ENCODE data around the gene TUBGCP5.
"Not testable (repeated sequence)": the region's sequence is repeated elsewhere in the genome, so short reads cannot be mapped to it uniquely, and the experiment has no call there.

TUBGCP5 gene

DNA sequence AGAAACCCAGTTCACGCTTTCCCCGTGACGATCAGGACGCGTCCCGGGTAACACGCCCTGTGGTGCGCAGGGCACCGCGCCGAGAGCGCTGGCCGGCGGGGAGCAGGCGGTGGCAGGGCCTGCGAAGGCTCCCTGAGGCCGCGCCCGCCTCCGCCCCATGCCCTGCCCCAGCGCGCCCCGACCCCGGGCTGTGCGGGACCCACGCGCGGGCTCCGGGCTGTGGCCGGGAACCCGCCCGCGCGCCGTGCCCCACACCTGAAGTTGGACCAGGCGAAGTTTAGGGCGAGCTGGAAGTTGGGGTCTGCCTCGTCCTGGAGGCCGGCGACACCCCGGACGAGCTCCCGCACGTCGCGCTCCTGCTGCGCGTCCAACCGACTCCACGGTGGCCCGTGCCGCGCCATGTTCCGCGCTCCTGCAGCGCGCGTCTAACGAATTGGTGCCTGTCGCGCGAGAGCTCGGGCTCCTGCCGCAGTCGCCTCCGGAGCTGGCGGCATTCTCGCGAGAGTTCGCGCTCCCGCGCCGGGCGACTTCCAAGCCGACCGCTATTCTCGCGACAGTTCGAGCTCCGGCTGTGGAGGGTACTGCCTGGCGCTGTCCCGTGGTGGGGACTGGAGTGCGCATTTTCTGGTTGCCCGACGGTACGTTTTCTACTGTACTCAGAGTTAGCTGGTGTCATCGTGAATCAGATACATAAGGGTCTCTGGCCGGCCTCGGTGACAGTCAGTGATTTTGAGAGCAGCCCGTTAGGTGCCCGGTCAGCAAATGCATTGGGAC is at the start of gene TUBGCP5:
TSS of gene TUBGCP5 (minus strand) at position 427 of the 774 bp plus-strand sequence. CDS start at position 401, 26 bp downstream.
- no peak for TF ChIP-seq ZNF384 (IDR thresholded peaks at IDR 0.05)
- peak; percentile 70 for TF ChIP-seq TARDBP (IDR thresholded peaks at IDR 0.05)
- TF ChIP-seq HDGF (IDR thresholded peaks at IDR 0.05; ENCODE audit: borderline replicate concordance): no peak
- peak; percentile 81 for TF ChIP-seq SP1 (IDR thresholded peaks at IDR 0.05)
- no peak for TF ChIP-seq FOXM1 (IDR thresholded peaks at IDR 0.05; ENCODE audit: borderline replicate concordance)
- no peak for TF ChIP-seq PKNOX1 (IDR thresholded peaks at IDR 0.05)
- TF ChIP-seq ELF4 (IDR thresholded peaks at IDR 0.05): peak; percentile 42; the same call in 1 of the 2 replicates
- peak; percentile 36; the same call in 1 of the 2 replicates for TF ChIP-seq CTBP1 (IDR thresholded peaks at IDR 0.05; ENCODE audit: borderline replicate concordance)
- peak; percentile 33; the same call in 1 of the 2 replicates for TF ChIP-seq L3MBTL2 (conservative IDR thresholded peaks at IDR 0.05)
- DNase-seq (ENCODE audit: extremely low spot score): peak; percentile 92
- ChIA-PET CTCF (no interaction called here), POLR2A (interaction anchor here (0.8 to 2.2 kb wide), 23 partner anchors 9 to 428 kb away, joined by 3 to 11 read pairs (median 4); partner anchors contain the start of gene CYFIP1)

DNA sequence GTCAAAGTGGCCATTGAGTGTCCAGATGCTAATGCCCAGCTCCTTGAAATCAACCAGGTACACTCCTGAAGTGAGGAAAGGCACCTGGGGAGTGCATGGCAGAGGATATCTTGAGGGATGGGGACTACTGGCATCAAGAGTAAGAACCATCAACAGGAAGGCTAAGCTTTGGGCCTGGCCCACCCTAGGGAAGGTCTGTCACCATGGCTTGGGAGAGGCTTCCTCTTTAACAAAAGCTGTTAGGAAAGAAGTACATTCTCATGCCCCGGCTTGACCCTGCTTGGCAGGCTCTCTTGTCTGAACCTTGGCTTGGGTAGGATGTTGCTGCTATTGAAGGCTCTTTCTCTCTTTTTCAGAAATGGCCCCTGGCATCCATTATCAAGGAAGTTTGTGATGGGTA is 43.7 kb upstream of the TUBGCP5 start:
- CTCF ChIA-PET: no interaction called here
- DNase-seq (ENCODE audit: extremely low spot score): no peak
- POLR2A ChIA-PET: no interaction called here
- TF ChIP-seq PKNOX1 (IDR thresholded peaks at IDR 0.05) (no peak), TARDBP (IDR thresholded peaks at IDR 0.05) (no peak), BHLHE40 (IDR thresholded peaks at IDR 0.05; ENCODE audit: borderline replicate concordance) (no peak), FOXA1 (IDR thresholded peaks at IDR 0.05) (no peak), CTBP1 (IDR thresholded peaks at IDR 0.05; ENCODE audit: borderline replicate concordance) (no peak), SUZ12 (IDR thresholded peaks at IDR 0.05) (no peak), ELF4 (IDR thresholded peaks at IDR 0.05) (no peak), ZNF384 (IDR thresholded peaks at IDR 0.05) (no peak), SP1 (IDR thresholded peaks at IDR 0.05) (no peak), HDGF (IDR thresholded peaks at IDR 0.05; ENCODE audit: borderline replicate concordance) (no peak), NFRKB (IDR thresholded peaks at IDR 0.05) (no peak), L3MBTL2 (conservative IDR thresholded peaks at IDR 0.05) (no peak), ARNT (IDR thresholded peaks at IDR 0.05) (no peak), FOXK2 (IDR thresholded peaks at IDR 0.05) (no peak), FOXM1 (IDR thresholded peaks at IDR 0.05; ENCODE audit: borderline replicate concordance) (no peak), LEF1 (IDR thresholded peaks at IDR 0.05; ENCODE audit: borderline replicate concordance) (no peak)

GRCh38 chr15:23081996-23082737 is 42.8 kb upstream of the TUBGCP5 start:
- CTCF ChIA-PET; DNase-seq (ENCODE audit: extremely low spot score); POLR2A ChIA-PET: not testable (repeated sequence)

GRCh38 chr15:23081271-23081670 is 41.9 kb upstream of the TUBGCP5 start:
- no peak for TF ChIP-seq FOXA1 (IDR thresholded peaks at IDR 0.05)
- no peak for TF ChIP-seq ELF4 (IDR thresholded peaks at IDR 0.05)
- TF ChIP-seq SP1 (IDR thresholded peaks at IDR 0.05): no peak
- TF ChIP-seq FOXM1 (IDR thresholded peaks at IDR 0.05; ENCODE audit: borderline replicate concordance): no peak
- TF ChIP-seq PKNOX1 (IDR thresholded peaks at IDR 0.05): no peak
- no peak for TF ChIP-seq HDGF (IDR thresholded peaks at IDR 0.05; ENCODE audit: borderline replicate concordance)
- POLR2A ChIA-PET: no interaction called here
- CTCF ChIA-PET: no interaction called here
- DNase-seq (ENCODE audit: extremely low spot score): no peak

DNA sequence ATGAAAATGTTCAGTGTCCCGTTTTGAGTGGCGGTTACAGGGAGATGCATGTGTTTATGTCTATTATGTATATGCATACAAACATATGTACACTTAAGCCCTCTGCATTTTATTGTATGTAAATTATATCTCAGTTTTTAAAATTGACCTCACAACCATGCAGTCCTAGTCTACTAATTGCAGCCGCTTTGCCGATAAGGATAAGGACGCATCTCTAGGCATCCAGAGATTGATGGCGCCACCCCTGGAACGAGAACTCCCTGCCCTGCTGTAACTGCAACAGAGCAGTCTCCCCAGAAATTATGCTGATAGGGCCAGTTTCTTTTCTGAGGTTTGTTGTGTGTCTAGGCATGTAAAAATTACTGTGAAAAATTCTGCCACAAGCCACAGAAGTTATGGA is 40.4 kb upstream of the TUBGCP5 start:
- TF ChIP-seq PKNOX1 (IDR thresholded peaks at IDR 0.05) (no peak), TARDBP (IDR thresholded peaks at IDR 0.05) (no peak), LEF1 (IDR thresholded peaks at IDR 0.05; ENCODE audit: borderline replicate concordance) (no peak), ZNF384 (IDR thresholded peaks at IDR 0.05) (no peak), FOXK2 (IDR thresholded peaks at IDR 0.05) (no peak), CTBP1 (IDR thresholded peaks at IDR 0.05; ENCODE audit: borderline replicate concordance) (no peak), FOXA1 (IDR thresholded peaks at IDR 0.05) (no peak), FOXM1 (IDR thresholded peaks at IDR 0.05; ENCODE audit: borderline replicate concordance) (no peak), SUZ12 (IDR thresholded peaks at IDR 0.05) (no peak), SP1 (IDR thresholded peaks at IDR 0.05) (no peak), ELF4 (IDR thresholded peaks at IDR 0.05) (no peak), ARNT (IDR thresholded peaks at IDR 0.05) (no peak), BHLHE40 (IDR thresholded peaks at IDR 0.05; ENCODE audit: borderline replicate concordance) (no peak), HDGF (IDR thresholded peaks at IDR 0.05; ENCODE audit: borderline replicate concordance) (no peak), L3MBTL2 (conservative IDR thresholded peaks at IDR 0.05) (no peak), NFRKB (IDR thresholded peaks at IDR 0.05) (no peak)
- CTCF ChIA-PET: no interaction called here
- no peak for DNase-seq (ENCODE audit: extremely low spot score)
- POLR2A ChIA-PET: no interaction called here

Data from HEK293T (cell line).